SK-N-SH (cell line): ENCODE measurements around the gene FOSB. TPM values are rescaled to one million over a fixed set of nuclear protein-coding genes. Genes with fewer than 3 reads are reported as not detected.
A peak's percentile ranks its signal among the peaks of the same experiment; 100 is the strongest.

Experiments used
- CTCF ChIA-PET: fragments of 300-600, 350-600 bp; formaldehyde crosslinking; extraction: SDS; loops from one replicate; lab custom pipeline; 2021; lab: Yijun Ruan, JAX
- POLR2A ChIA-PET: fragments of 350-600 bp; sonication (Branson Sonifier 250); formaldehyde crosslinking; extraction: SDS; loops from one replicate; lab custom pipeline; 2020; ENCODE audit warnings: antibody characterized with exemption, inconsistent platforms; lab: Yijun Ruan, JAX
- DNase-seq: peaks from one replicate; pipeline ENCODE4 v3.0.0; 2012
- H2AFZ ChIP-seq: fragments of 200-600 bp; sonication (generic); 2 replicates; pipeline ENCODE4 v1.8.1; 2016; ENCODE audit warnings: antibody characterized with exemption, mild to moderate bottlenecking, low read depth
- H3F3A ChIP-seq: fragments of 200-600 bp; sonication (generic); replicated peaks from 2 replicates; pipeline ENCODE3; 2016; ENCODE audit warnings: antibody characterized with exemption, mild to moderate bottlenecking; ENCODE audit not compliant: insufficient read depth
- H3K27ac ChIP-seq, 2 experiments: fragments of 200-500 bp in 1 of 2; fragments of 200-600 bp in 1 of 2; sonication (Bioruptor generic) in 1 of 2; sonication (generic), shearing (Covaris generic) in 1 of 2; 2 replicates each; pipeline versions ENCODE4 v1.5.1 to v1.6.1; 2014 to 2016; ENCODE audit warnings: low read depth in 2 of 2, inconsistent platforms in 1 of 2, low read length in 1 of 2, mild to moderate bottlenecking in 1 of 2, mixed read lengths in 1 of 2
- H3K27me3 ChIP-seq: fragments of 200-600 bp; sonication (generic), shearing (Covaris generic); 2 replicates; pipeline ENCODE4 v1.6.1; 2016; ENCODE audit warnings: mixed run types; ENCODE audit not compliant: insufficient read depth
- H3K36me3 ChIP-seq, 2 experiments: fragments of 200-500 bp in 1 of 2; fragments of 200-600 bp in 1 of 2; sonication (Bioruptor generic) in 1 of 2; sonication (generic) in 1 of 2; replicated peaks in 1 of 2; 2 replicates each; pipeline versions ENCODE3 to v1.5.1; 2014 to 2016; ENCODE audit warnings: low read length in 1 of 2, mild to moderate bottlenecking in 1 of 2; ENCODE audit not compliant: insufficient read depth in 2 of 2, control insufficient read depth in 1 of 2
- H3K4me1 ChIP-seq, 2 experiments: fragments of 200-500 bp in 1 of 2; fragments of 200-600 bp in 1 of 2; sonication (Bioruptor generic) in 1 of 2; sonication (generic), shearing (Covaris generic) in 1 of 2; 2 replicates each; pipeline versions ENCODE4 v1.5.1 to v1.6.1; 2014 to 2016; ENCODE audit warnings: low read depth in 1 of 2, low read length in 1 of 2, mixed run types in 1 of 2; ENCODE audit not compliant: insufficient read depth in 2 of 2, control insufficient read depth in 1 of 2
- H3K4me2 ChIP-seq: fragments of 200-600 bp; sonication (generic), shearing (Covaris generic); 2 replicates; pipeline ENCODE4 v1.6.1; 2017; ENCODE audit warnings: mixed run types
- H3K4me3 ChIP-seq, 2 experiments: fragments of 200-500 bp in 1 of 2; fragments of 200-600 bp in 1 of 2; sonication (Bioruptor generic) in 1 of 2; sonication (generic), shearing (Covaris generic) in 1 of 2; 2 replicates each; pipeline versions ENCODE4 v1.5.1 to v1.8.1; 2014 to 2016; ENCODE audit warnings: low read depth in 2 of 2, inconsistent platforms in 1 of 2, low read length in 1 of 2, mild to moderate bottlenecking in 1 of 2, mixed read lengths in 1 of 2, moderate library complexity in 1 of 2
- H3K79me2 ChIP-seq: fragments of 200-600 bp; sonication (generic); 2 replicates; pipeline ENCODE4 v1.8.1; 2017; ENCODE audit warnings: mild to moderate bottlenecking; ENCODE audit not compliant: insufficient read depth
- H3K9ac ChIP-seq: fragments of 200-600 bp; sonication (generic); 2 replicates; pipeline ENCODE4 v1.6.1; 2017; ENCODE audit warnings: mixed run types
- H3K9me2 ChIP-seq: fragments of 200-600 bp; sonication (generic); 2 replicates; pipeline ENCODE4 v1.6.1; 2017; ENCODE audit warnings: mixed run types
- H3K9me3 ChIP-seq: fragments of 200-600 bp; sonication (generic); 2 replicates; pipeline ENCODE4 v1.6.1; 2017; ENCODE audit warnings: mixed run types, mild to moderate bottlenecking, moderate library complexity
- H4K20me1 ChIP-seq: fragments of 200-600 bp; sonication (generic); 2 replicates; pipeline ENCODE4 v1.6.1; 2017; ENCODE audit warnings: mild to moderate bottlenecking, mixed run types; ENCODE audit not compliant: insufficient read depth
- CTCF ChIP-seq: fragments of 200-600 bp; sonication (generic); IDR thresholded peaks from 2 replicates; pipeline ENCODE4 v1.6.1; 2017; ENCODE audit warnings: antibody characterized with exemption, mild to moderate bottlenecking, moderate library complexity
- EP300 ChIP-seq, 2 experiments: IDR thresholded peaks; 2 replicates each; pipeline versions ENCODE4 v1.4.0 to v1.6.1; 2012; ENCODE audit warnings: borderline replicate concordance in 1 of 2, low read depth in 1 of 2, low read length in 1 of 2
- EZH2phosphoT487 ChIP-seq: fragments of 200-600 bp; sonication (generic); IDR thresholded peaks from 2 replicates; pipeline ENCODE4 v1.6.1; 2017; ENCODE audit warnings: low read depth, mixed run types, mild to moderate bottlenecking, antibody characterized with exemption, moderate library complexity, borderline replicate concordance
- IRF3 ChIP-seq: fragments of 150-350 bp; IDR thresholded peaks from 2 replicates; pipeline ENCODE4 v1.6.1; 2016; ENCODE audit warnings: mild to moderate bottlenecking, low read depth, low read length
- NFIC ChIP-seq: IDR thresholded peaks from 2 replicates; pipeline ENCODE4 v1.4.0; 2012; ENCODE audit warnings: borderline replicate concordance
- PBX3 ChIP-seq: IDR thresholded peaks from 2 replicates; pipeline ENCODE4; 2012
- RFX5 ChIP-seq: IDR thresholded peaks from 2 replicates; pipeline ENCODE4 v1.6.1; 2012; ENCODE audit warnings: mild to moderate bottlenecking, improper control_type of control experiment, low read length
- SMC3 ChIP-seq: IDR thresholded peaks from 2 replicates; pipeline ENCODE4 v1.6.1; 2012; ENCODE audit warnings: low read depth, low read length, improper control_type of control experiment
- TAF1 ChIP-seq: IDR thresholded peaks from 2 replicates; pipeline ENCODE4 v1.6.1; 2012; ENCODE audit warnings: low read depth, mild to moderate bottlenecking, low read length, moderate library complexity, borderline replicate concordance
- TCF12 ChIP-seq: IDR thresholded peaks from 2 replicates; pipeline ENCODE4 v1.4.0; 2012
- USF2 ChIP-seq: fragments of 150-350 bp; IDR thresholded peaks from 2 replicates; pipeline ENCODE4 v1.6.1; 2017; ENCODE audit warnings: antibody characterized with exemption, low read length, low read depth, borderline replicate concordance
- WGBS: methylation state at CpG from one replicate; pipeline ENCODE4 v1.1.6; 2017; ENCODE audit warnings: low lambda C conversion rate; 5-methylcytosine and 5-hydroxymethylcytosine counted together
- polyA plus RNA-seq, 3 experiments: library from polyadenylated mRNA; depleted of rRNA; stranded (reverse); fragments of >200 nt; gene quantifications; 2 replicates each; pipeline ENCODE4 v1.2.3, GENCODE V29; 2012

The FOSB gene
- polyA plus RNA-seq, 1 of the 3 experiments (the other 2 are of a cell fraction) = 78.2 TPM

- no peak overlapping the region; the same call in 1 of the 2 replicates for H2AFZ ChIP-seq
- TF ChIP-seq USF2 = no peak
- no peak for TF ChIP-seq RFX5
- no peak for TF ChIP-seq EZH2phosphoT487
- TF ChIP-seq TCF12 = no peak
- no peak for TF ChIP-seq TAF1
- no peak for TF ChIP-seq EP300 (IDR thresholded peaks at IDR 0.05; ENCODE audit: borderline replicate concordance in 1 of 2, low read depth in 1 of 2, low read length in 1 of 2)
- TF ChIP-seq SMC3 = no peak
- no peak for TF ChIP-seq NFIC
- TF ChIP-seq CTCF = no peak
- TF ChIP-seq, all 33 proteins: peak for 0
- 46% methylated on average over 5 of the region's 5 CpGs for WGBS
- Histone ChIP-seq H3K9me3 (no peaks in the 10 kb centered on the region), H3K4me2 (no peak overlapping the region), H4K20me1 (peaks cover under 1% of the 10 kb centered on the region; the same call in 1 of the 2 replicates), H3K9ac (no peak overlapping the region), H3K36me3 (no peaks in the 10 kb centered on the region), H3K27me3 (no peaks in the 10 kb centered on the region), H3K4me3 (no peak overlapping the region), H3K4me1 (peaks cover 0 to 5% of the 10 kb centered on the region in 2 experiments; a peak in 2 of 4 replicates), H3K9me2 (no peaks in the 10 kb centered on the region), H3K79me2 (no peaks in the 10 kb centered on the region), H3F3A (peaks cover 13% of the 10 kb centered on the region), H3K27ac (no peak overlapping the region)
- CTCF ChIA-PET = interaction anchor here (1.1 to 27.6 kb wide), 7 partner anchors 8 to 75 kb away, joined by 4 to 870 read pairs (median 19); partner anchors contain the start of genes FOSB, PPM1N, PPP1R13L and RTN2
- no peak for DNase-seq
- POLR2A ChIA-PET = no interaction called here
These were observed 9.4 kb downstream of the FOSB start for GRCh38 chr19:45477186-45477585.

GRCh38 chr19:45477713-45478453 lies 10.1 kb downstream of the FOSB start:
- WGBS = 8% methylated on average over 12 of the region's 12 CpGs
- Histone ChIP-seq H3K79me2 (no peaks in the 10 kb centered on the region), H3K4me2 (peak overlapping the region; percentile 72), H3K36me3 (no peaks in the 10 kb centered on the region), H3K27ac (peak overlapping the region in 1 of 2 experiments; percentile 92; a peak in 2 of 4 replicates), H3K9ac (peak overlapping the region; percentile 86; the same call in 1 of the 2 replicates), H4K20me1 (no peaks in the 10 kb centered on the region), H3K4me1 (peaks cover 0 to 5% of the 10 kb centered on the region in 2 experiments; a peak in 2 of 4 replicates), H2AFZ (no peak overlapping the region), H3K9me3 (no peaks in the 10 kb centered on the region), H3F3A (peaks cover 13% of the 10 kb centered on the region), H3K9me2 (no peaks in the 10 kb centered on the region), H3K27me3 (no peaks in the 10 kb centered on the region), H3K4me3 (peak overlapping the region; percentile 53 to 72)
- POLR2A ChIA-PET = interaction anchor here (0.8 to 2.1 kb wide), 4 partner anchors 11 to 54 kb away, joined by 3 to 15 read pairs (median 4); partner anchors contain the start of genes ERCC1 and FOSB
- peak; percentile 23; the same call in 1 of the 2 replicates for TF ChIP-seq PBX3
- TF ChIP-seq IRF3 = no peak
- DNase-seq = no peak
- CTCF ChIA-PET = interaction anchor here (0.7 to 27.6 kb wide), 30 partner anchors 8 to 248 kb away, joined by 3 to 870 read pairs (median 6); partner anchors contain the start of genes ERCC1, EXOC3L2, FOSB and PPM1N
